ENCODE data around the gene CYP24A1. TPM values are rescaled to one million over a fixed set of nuclear protein-coding genes. Genes with fewer than 3 reads are reported as not detected.

Gene CYP24A1
- total and polyA plus RNA-seq, 2 donors (not counting 1 experiment from before 2014, with no cell fraction given): not detected

GRCh38 chr20:54118220-54119001, 55.4 kb downstream of the CYP24A1 start:
- Histone ChIP-seq H3K4me1 (ENCODE audit: control insufficient read depth in 2 of 2, insufficient read depth in 2 of 2, low read length in 2 of 2) (no peaks in the 10 kb centered on the region), H3K9me3 (ENCODE audit: control extremely low read depth in 1 of 3, control insufficient read depth in 2 of 3, insufficient read depth in 1 of 3, low read length in 2 of 3) (no peaks in the 10 kb centered on the region), H3K4me3 (ENCODE audit: control extremely low read depth in 1 of 5, extremely low read depth in 1 of 5, insufficient read depth in 1 of 5, low read depth in 2 of 5, low read length in 4 of 5) (no peak overlapping the region), H3K4me2 (replicated peaks; ENCODE audit: low read depth, low read length, poor library complexity, severe bottlenecking) (no peak overlapping the region), H3K27me3 (replicated peaks in 1 of 4; ENCODE audit: control extremely low read depth in 1 of 4, control insufficient read depth in 3 of 4, insufficient read depth in 4 of 4, low read length in 3 of 4) (no peaks in the 10 kb centered on the region), H2AFZ (ENCODE audit: insufficient read depth, low read depth, low read length, poor library complexity, severe bottlenecking) (no peak overlapping the region), H3K36me3 (replicated peaks in 1 of 2; ENCODE audit: control extremely low read depth in 1 of 2, control insufficient read depth in 1 of 2, extremely low read depth in 1 of 2, insufficient read depth in 2 of 2, low read length in 1 of 2) (no peaks in the 10 kb centered on the region), H4K20me1 (ENCODE audit: control insufficient read depth, insufficient read depth, low read length, poor library complexity, severe bottlenecking) (no peaks in the 10 kb centered on the region), H3K79me2 (ENCODE audit: control insufficient read depth, insufficient read depth, low read length) (no peaks in the 10 kb centered on the region), H3K27ac (ENCODE audit: low read length in 2 of 2) (no peak overlapping the region), H3K9ac (ENCODE audit: low read length) (no peak overlapping the region)
- intact Hi-C loops (cut with micrococcal nuclease): no loop called here
- no peaks in the 10 kb centered on the region for H3K9me3 Mint-ChIP-seq (ENCODE audit: insufficient read depth)
- DNase-seq: no peak
- no peak overlapping the region for H3K4me3 Mint-ChIP-seq
- peaks cover 3% of the 10 kb centered on the region for H3K4me1 Mint-ChIP-seq
- ATAC-seq (ENCODE audit: low read depth): no peak
- POLR2A ChIA-PET: no interaction called here
- H3K27me3 Mint-ChIP-seq: no peaks in the 10 kb centered on the region
- no peak for TF ChIP-seq EZH2 (IDR thresholded peaks at IDR 0.05; ENCODE audit: borderline replicate concordance, insufficient read depth, low read depth, low read length, poor library complexity, severe bottlenecking)
- H3K27ac Mint-ChIP-seq: no peak overlapping the region
- CTCF ChIA-PET: no interaction called here
- WGBS (ENCODE audit: insufficient coverage): no CpG with 5 or more reads among the region's 9 CpGs

GRCh38 chr20:54116550-54117235, 57.1 kb downstream of the CYP24A1 start:
- no peaks in the 10 kb centered on the region for H3K36me3 ChIP-seq (replicated peaks in 1 of 2; ENCODE audit: control extremely low read depth in 1 of 2, control insufficient read depth in 1 of 2, extremely low read depth in 1 of 2, insufficient read depth in 2 of 2, low read length in 1 of 2)
- H3K4me3 ChIP-seq (ENCODE audit: control extremely low read depth in 1 of 5, extremely low read depth in 1 of 5, insufficient read depth in 1 of 5, low read depth in 2 of 5, low read length in 4 of 5): no peak overlapping the region
- H3K27ac ChIP-seq (ENCODE audit: low read length in 2 of 2): no peak overlapping the region
- DNase-seq: no peak
- H3K9me3 ChIP-seq (ENCODE audit: control extremely low read depth in 1 of 3, control insufficient read depth in 2 of 3, insufficient read depth in 1 of 3, low read length in 2 of 3): no peaks in the 10 kb centered on the region
- TF ChIP-seq CTCF (IDR thresholded peaks at IDR 0.05) (no peak), EZH2 (IDR thresholded peaks at IDR 0.05; ENCODE audit: borderline replicate concordance, insufficient read depth, low read depth, low read length, poor library complexity, severe bottlenecking) (no peak)
- intact Hi-C loops (cut with micrococcal nuclease): no loop called here
- no peaks in the 10 kb centered on the region for H3K79me2 ChIP-seq (ENCODE audit: control insufficient read depth, insufficient read depth, low read length)
- no peak overlapping the region for H3K27ac Mint-ChIP-seq
- H3K9ac ChIP-seq (ENCODE audit: low read length): no peak overlapping the region
- no peak for ATAC-seq (ENCODE audit: low read depth)
- no peaks in the 10 kb centered on the region for H4K20me1 ChIP-seq (ENCODE audit: control insufficient read depth, insufficient read depth, low read length, poor library complexity, severe bottlenecking)
- H3K27me3 Mint-ChIP-seq: peaks cover 3% of the 10 kb centered on the region
- 95% methylated on average over 2 of the region's 4 CpGs for WGBS (ENCODE audit: insufficient coverage)
- H3K9me3 Mint-ChIP-seq (ENCODE audit: insufficient read depth): peaks cover 1% of the 10 kb centered on the region
- no peak overlapping the region for H3K4me2 ChIP-seq (replicated peaks; ENCODE audit: low read depth, low read length, poor library complexity, severe bottlenecking)
- H3K4me1 ChIP-seq (ENCODE audit: control insufficient read depth in 2 of 2, insufficient read depth in 2 of 2, low read length in 2 of 2): no peaks in the 10 kb centered on the region
- POLR2A ChIA-PET: no interaction called here
- CTCF ChIA-PET: interaction anchor here (1.5 kb wide), 1 partner anchor 13 kb away, joined by 6 read pairs; no protein-coding TSS in a partner anchor
- H3K4me3 Mint-ChIP-seq: no peak overlapping the region
- H3K4me1 Mint-ChIP-seq: no peaks in the 10 kb centered on the region
- no peaks in the 10 kb centered on the region for H3K27me3 ChIP-seq (replicated peaks in 1 of 4; ENCODE audit: control extremely low read depth in 1 of 4, control insufficient read depth in 3 of 4, insufficient read depth in 4 of 4, low read length in 3 of 4)
- no peak overlapping the region for H2AFZ ChIP-seq (ENCODE audit: insufficient read depth, low read depth, low read length, poor library complexity, severe bottlenecking)

All from B cell (primary cell).